K562 (cell line): ENCODE results near the gene AGAP1. TPM values are rescaled to one million over a fixed set of nuclear protein-coding genes. Genes with fewer than 3 reads are reported as not detected.

Source experiments
- ATAC-seq: fragments of 200-7000 bp; cut with Tn5 transposase; 3 replicates; pipeline ENCODE4 v1.9.1; 2020; ENCODE audit warnings: moderate library complexity
- BruUV-seq: library from RNA; stranded (reverse); fragments of 400-500 nt; replicated peaks from 2 replicates; lab custom pipeline; 2021; lab: Mats Ljungman, UMichigan
- CTCF ChIA-PET: fragments of 300-600 bp; formaldehyde crosslinking; extraction: SDS; loops from one replicate; lab custom pipeline; 2021; ENCODE audit warnings: low intra/inter-chr PET ratio; lab: Yijun Ruan, JAX
- POLR2A ChIA-PET: fragments of 300-600, 350-650 bp; sonication (Branson Sonifier 250); formaldehyde crosslinking; extraction: SDS; loops from one replicate; lab custom pipeline; 2021; ENCODE audit warnings: antibody characterized with exemption, inconsistent platforms; lab: Yijun Ruan, JAX
- DNase-seq, 4 experiments: peaks; one replicate each; pipeline versions ENCODE4 v3.0.0 to v3.0.0-alpha.2; 2011 to 2018; ENCODE audit warnings: low spot score in 3 of 4, mixed read lengths in 3 of 4; ENCODE audit errors: extremely low read depth in 1 of 4
- FAIRE-seq: peaks from 2 replicates; lab custom pipeline; 2011; peaks lifted over from hg19 to GRCh38; lab: Jason Lieb, UNC
- H2AFZ ChIP-seq: 2 replicates; pipeline ENCODE4 v1.6.0; 2011; ENCODE audit warnings: low read depth, low read length, control low read depth, inconsistent platforms
- H3K27ac ChIP-seq: fragments of 200-600 bp; 3 replicates; pipeline ENCODE4 v1.8.0; 2011; ENCODE audit warnings: low read depth, mild to moderate bottlenecking, control low read depth, inconsistent platforms, low read length, moderate library complexity, mixed read lengths; ENCODE audit errors: extremely low read depth
- H3K27me3 ChIP-seq, 2 experiments: fragments of 300-600 bp in 1 of 2; 2 replicates in 1 of 2; 3 replicates in 1 of 2; pipeline versions ENCODE4 v1.6.0 to v1.8.0; 2011; ENCODE audit warnings: inconsistent platforms in 2 of 2, low read length in 2 of 2, mild to moderate bottlenecking in 1 of 2, mixed read lengths in 1 of 2, moderate library complexity in 1 of 2; ENCODE audit not compliant: control insufficient read depth in 2 of 2, insufficient read depth in 2 of 2
- H3K36me3 ChIP-seq: fragments of 300-600 bp; 3 replicates; pipeline ENCODE4 v1.8.0; 2011; ENCODE audit warnings: mild to moderate bottlenecking, low read length, inconsistent platforms; ENCODE audit not compliant: control insufficient read depth, insufficient read depth
- H3K4me1 ChIP-seq, 2 experiments: fragments of 200-600 bp in 1 of 2; replicated peaks in 1 of 2; 2 replicates in 1 of 2; 3 replicates in 1 of 2; pipeline versions ENCODE4 v1.5.1 to v1.8.0; 2011; ENCODE audit warnings: inconsistent platforms in 2 of 2, low read length in 2 of 2, mild to moderate bottlenecking in 1 of 2, mixed read lengths in 1 of 2, moderate library complexity in 1 of 2; ENCODE audit not compliant: control insufficient read depth in 2 of 2, insufficient read depth in 2 of 2
- H3K4me2 ChIP-seq: 2 replicates; pipeline ENCODE4 v1.6.1; 2011; ENCODE audit warnings: low read length, control low read depth, inconsistent platforms, mixed read lengths; ENCODE audit not compliant: insufficient read depth
- H3K4me3 ChIP-seq: fragments of 200-600 bp; sonication (generic), shearing (Covaris generic); 2 replicates; pipeline ENCODE4 v1.5.1; 2016; ENCODE audit warnings: control low read depth, inconsistent platforms
- H3K79me2 ChIP-seq: fragments of 200-600 bp; 3 replicates; pipeline ENCODE4 v1.8.0; 2011; ENCODE audit warnings: low read length, inconsistent platforms; ENCODE audit not compliant: control insufficient read depth, insufficient read depth
- H3K9ac ChIP-seq, 2 experiments: 2 replicates each; pipeline versions ENCODE4 v1.6.0 to v1.6.1; 2011; ENCODE audit warnings: low read depth in 2 of 2, low read length in 2 of 2, control low read depth in 1 of 2, inconsistent platforms in 1 of 2, mild to moderate bottlenecking in 1 of 2, mixed read lengths in 1 of 2; ENCODE audit not compliant: insufficient read depth in 1 of 2
- H3K9me1 ChIP-seq: one replicate; pipeline ENCODE4 v1.6.0; 2011; ENCODE audit warnings: inconsistent platforms, mild to moderate bottlenecking, low read length, moderate library complexity; ENCODE audit not compliant: control insufficient read depth, insufficient read depth
- H3K9me3 ChIP-seq: replicated peaks from 2 replicates; pipeline ENCODE4 v1.5.1; 2011; ENCODE audit warnings: low read depth, low read length, inconsistent platforms; ENCODE audit not compliant: control insufficient read depth, insufficient read depth
- H4K20me1 ChIP-seq: replicated peaks from 2 replicates; pipeline ENCODE4 v1.6.1; 2011; ENCODE audit warnings: low read length, inconsistent platforms, mixed read lengths; ENCODE audit not compliant: control insufficient read depth, insufficient read depth
- EGR1 ChIP-seq: fragments of 450-650 bp; conservative IDR thresholded peaks from 2 replicates; pipeline ENCODE4 v1.6.1; 2017; ENCODE audit warnings: mild to moderate bottlenecking
- ETV1 ChIP-seq: fragments of 450-650 bp; conservative IDR thresholded peaks from 2 replicates; pipeline ENCODE4 v1.6.1; 2016; ENCODE audit warnings: missing genetic modification characterization, control low read depth, low read depth, missing compliant biosample characterization
- HBP1 ChIP-seq: fragments of 450-650 bp; formaldehyde crosslinking; IDR thresholded peaks from 2 replicates; pipeline ENCODE4 v1.4.0; 2022; ENCODE audit warnings: missing genetic modification characterization
- MNT ChIP-seq, 2 experiments: fragments of 450-650 bp; conservative IDR thresholded peaks; 2 replicates each; pipeline ENCODE4 v1.6.1; 2017; ENCODE audit warnings: mild to moderate bottlenecking in 2 of 2, moderate library complexity in 2 of 2
- NCOA1 ChIP-seq: fragments of 450-650 bp; IDR thresholded peaks from 2 replicates; pipeline ENCODE4 v1.6.1; 2016; ENCODE audit warnings: low read depth
- NFATC3 ChIP-seq: fragments of 450-650 bp; IDR thresholded peaks from 2 replicates; pipeline ENCODE4 v1.6.1; 2017; ENCODE audit warnings: mild to moderate bottlenecking
- NONO ChIP-seq, 2 experiments: fragments of 200-400 bp in 1 of 2; fragments of 450-650 bp in 1 of 2; formaldehyde crosslinking in 1 of 2; IDR thresholded peaks; 2 replicates each; pipeline ENCODE4 v1.6.1; 2017; ENCODE audit warnings: low read depth in 2 of 2, mild to moderate bottlenecking in 2 of 2, moderate library complexity in 2 of 2, low read length in 1 of 2
- PTTG1 ChIP-seq: fragments of 450-650 bp; IDR thresholded peaks from 2 replicates; pipeline ENCODE4 v1.6.1; 2016; ENCODE audit warnings: low read depth, mild to moderate bottlenecking, missing genetic modification characterization, missing compliant biosample characterization
- SMAD1 ChIP-seq: fragments of 150-350 bp; IDR thresholded peaks from 2 replicates; pipeline ENCODE4 v1.6.1; 2014; ENCODE audit warnings: low read length, low read depth; ENCODE audit not compliant: partially characterized antibody
- SMAD4 ChIP-seq: fragments of 250-450 bp; sonication (Bioruptor Pico); conservative IDR thresholded peaks from 2 replicates; pipeline ENCODE4 v1.8.0; 2021; ENCODE audit warnings: inconsistent platforms, mild to moderate bottlenecking, moderate library complexity
- ZNF561 ChIP-seq: fragments of 450-650 bp; formaldehyde crosslinking; conservative IDR thresholded peaks from 2 replicates; pipeline ENCODE4 v1.4.0; 2020; ENCODE audit warnings: mild to moderate bottlenecking, moderate library complexity
- WGBS: fragments of 100-300 bp; shearing (Covaris generic); methylation state at CpG from one replicate; pipeline ENCODE4 v1.1.6; 2016; ENCODE audit warnings: low coverage, mixed read lengths; ENCODE audit not compliant: insufficient coverage; ENCODE audit errors: missing lambda C conversion rate; 5-methylcytosine and 5-hydroxymethylcytosine counted together
- in situ Hi-C: fragments of 300-500 bp; cut with MboI; formaldehyde crosslinking; loops from 4 replicates; pipeline ENCODE4 v1.15.0; 2018; ENCODE audit warnings: inconsistent platforms, mixed read lengths
- intact Hi-C: fragments of 100-400 bp; cut with micrococcal nuclease; formaldehyde crosslinking; loops from 2 replicates; pipeline ENCODE4 v1.14.2; 2022
- polyA plus RNA-seq, 8 experiments: library from polyadenylated mRNA; depleted of rRNA in 4 of 8; stranded (reverse) in 5 of 8; unstranded in 3 of 8; fragments of >200 nt; fragmentation: Nextera tagmentation in 2 of 8; fragmentation: Illumina TruSeq in 1 of 8; extraction: Ambion mirVana in 2 of 8; extraction: Trizol in 1 of 8; gene quantifications; 2 replicates each; pipeline versions ENCODE4 v1.2.1 to v1.2.3, GENCODE V29; 2011 to 2014; ENCODE audit warnings: inconsistent platforms in 1 of 8, missing spikeins in 1 of 8
- total RNA-seq, 7 experiments: library from RNA; depleted of rRNA in 6 of 7; stranded (reverse); fragments of >200 nt in 6 of 7; fragmentation: Illumina TruSeq in 2 of 7; extraction: Trizol in 2 of 7; gene quantifications; 2 replicates each; pipeline versions ENCODE4 v1.2.1 to v1.2.3, GENCODE V29; 2011 to 2021; ENCODE audit warnings: low replicate concordance in 1 of 7

The AGAP1 gene
- total and polyA plus RNA-seq, 9 of the 15 experiments (the other 6 are each of a cell fraction or from before 2014, with no cell fraction given): 1.3 to 24.0 (median 10.6) TPM

GRCh38 chr2:235449568-235449967 is 44.3 kb upstream of the AGAP1 start:
- Histone ChIP-seq H3K9me1 (no peaks in the 10 kb centered on the region), H3K79me2 (no peaks in the 10 kb centered on the region), H3K27me3 (no peaks in the 10 kb centered on the region)
- peak in 1 of 4 experiments; percentile 6 for DNase-seq
- BruUV-seq: no TSS peak
- no peak for TF ChIP-seq ETV1 (tag)
- TF ChIP-seq EGR1: peak; percentile 45
- TF ChIP-seq, all 486 proteins: peak for 1
- no peak overlapping the region for H3K9ac ChIP-seq
- H3K4me1 ChIP-seq: peaks cover 4 to 13% of the 10 kb centered on the region in 2 experiments; a peak in 4 of 5 replicates
- no peaks in the 10 kb centered on the region for H4K20me1 ChIP-seq
- 76% methylated on average over 9 of the region's 9 CpGs for WGBS
- H3K9me3 ChIP-seq: peaks cover 1% of the 10 kb centered on the region; the same call in 1 of the 2 replicates
- in situ Hi-C loops (no loop called here), intact Hi-C loops (no loop called here)
- no peak overlapping the region for H3K4me3 ChIP-seq
- FAIRE-seq (peak; percentile 59), ATAC-seq (no peak)
- H3K27ac ChIP-seq: no peak overlapping the region
- H3K4me2 ChIP-seq: no peak overlapping the region
- no peaks in the 10 kb centered on the region for H3K36me3 ChIP-seq
- peak overlapping the region; percentile 55 for H2AFZ ChIP-seq
- CTCF ChIA-PET: no interaction called here
- POLR2A ChIA-PET: interaction anchor here (0.6 kb wide), 1 partner anchor 17 kb away, joined by 3 read pairs; no protein-coding TSS in a partner anchor

GRCh38 chr2:235453605-235454151 is 40.2 kb upstream of the AGAP1 start:
- peaks cover 6 to 10% of the 10 kb centered on the region in 2 experiments; a peak in 3 of 5 replicates for H3K4me1 ChIP-seq
- no peak overlapping the region for H3K4me3 ChIP-seq
- H3K79me2 ChIP-seq: no peaks in the 10 kb centered on the region
- no peaks in the 10 kb centered on the region for H3K36me3 ChIP-seq
- 69% methylated on average over 6 of the region's 6 CpGs for WGBS
- no peak overlapping the region for H2AFZ ChIP-seq
- DNase-seq: no peak
- CTCF ChIA-PET: no interaction called here
- intact Hi-C loops (no loop called here), in situ Hi-C loops (no loop called here)
- no peak for FAIRE-seq
- H3K9ac ChIP-seq: no peak overlapping the region
- H4K20me1 ChIP-seq: no peaks in the 10 kb centered on the region
- H3K4me2 ChIP-seq: no peak overlapping the region
- no TSS peak for BruUV-seq
- H3K27ac ChIP-seq: no peak overlapping the region
- no peaks in the 10 kb centered on the region for H3K9me1 ChIP-seq
- no peaks in the 10 kb centered on the region for H3K27me3 ChIP-seq
- H3K9me3 ChIP-seq: no peaks in the 10 kb centered on the region
- POLR2A ChIA-PET: interaction anchor here (0.7 to 1.4 kb wide), 7 partner anchors 7 to 66 kb away, joined by 3 to 7 read pairs (median 3); no protein-coding TSS in a partner anchor
- ATAC-seq: no peak
- TF ChIP-seq NCOA1 (no peak), ZNF561 (CRISPR knock-in tag) (no peak), MNT (conservative IDR thresholded peaks at IDR 0.05) (no peak), NONO (IDR thresholded peaks at IDR 0.05; ENCODE audit: low read depth in 2 of 2, low read length in 1 of 2) (no peak), NFATC3 (no peak), HBP1 (CRISPR knock-in tag) (no peak), PTTG1 (no peak), SMAD1 (no peak), SMAD4 (CRISPR knock-in tag) (no peak)
